GM23338 (cell line): ENCODE measurements around the gene UGT1A10. TPM values are rescaled to one million over a fixed set of nuclear protein-coding genes. Genes with fewer than 3 reads are reported as not detected.

Experiments used
- ATAC-seq: fragments of 200-7000 bp; cut with Tn5 transposase; 3 replicates; pipeline ENCODE4 v1.9.1; 2020
- DNase-seq: peaks from one replicate; pipeline ENCODE4 v3.0.0-alpha.2; 2015; ENCODE audit warnings: low spot score
- H2AFZ ChIP-seq: fragments of 200-600 bp; sonication (generic); 2 replicates; pipeline ENCODE4 v1.8.0; 2016; ENCODE audit warnings: antibody characterized with exemption, mild to moderate bottlenecking, moderate library complexity
- H3F3A ChIP-seq: fragments of 200-600 bp; sonication (generic); replicated peaks from 2 replicates; pipeline ENCODE4 v1.8.0; 2017; ENCODE audit warnings: antibody characterized with exemption, mixed run types, low read depth
- H3K27ac ChIP-seq: fragments of 200-600 bp; sonication (generic); 2 replicates; pipeline ENCODE4 v1.6.1; 2016; ENCODE audit warnings: low read depth
- H3K27me3 ChIP-seq: fragments of 200-600 bp; sonication (generic); 2 replicates; pipeline ENCODE4 v1.8.0; 2016; ENCODE audit warnings: mild to moderate bottlenecking, mixed run types, moderate library complexity; ENCODE audit not compliant: insufficient read depth
- H3K36me3 ChIP-seq: fragments of 200-600 bp; sonication (generic); 2 replicates; pipeline ENCODE4 v1.8.0; 2016; ENCODE audit warnings: mild to moderate bottlenecking; ENCODE audit not compliant: insufficient read depth
- H3K4me1 ChIP-seq: fragments of 200-600 bp; sonication (generic); 2 replicates; pipeline ENCODE4 v1.8.0; 2016; ENCODE audit warnings: mild to moderate bottlenecking, moderate library complexity; ENCODE audit not compliant: insufficient read depth
- H3K4me2 ChIP-seq: fragments of 200-600 bp; sonication (generic); 2 replicates; pipeline ENCODE4 v1.7.1; 2017; ENCODE audit warnings: mixed run types
- H3K4me3 ChIP-seq: fragments of 200-600 bp; sonication (generic); 2 replicates; pipeline ENCODE4 v1.6.1; 2016; ENCODE audit warnings: mixed run types
- H3K79me2 ChIP-seq: fragments of 200-600 bp; sonication (generic); replicated peaks from 2 replicates; pipeline ENCODE4 v1.8.0; 2017; ENCODE audit warnings: mild to moderate bottlenecking; ENCODE audit not compliant: insufficient read depth
- H3K9me2 ChIP-seq: fragments of 200-600 bp; sonication (generic); 2 replicates; pipeline ENCODE4 v1.8.0; 2017; ENCODE audit not compliant: insufficient read depth
- H4K20me1 ChIP-seq: fragments of 200-600 bp; sonication (generic); replicated peaks from 2 replicates; pipeline ENCODE4 v1.8.0; 2017; ENCODE audit warnings: mild to moderate bottlenecking; ENCODE audit not compliant: insufficient read depth
- H3K27ac Mint-ChIP-seq: 2 replicates; pipeline ENCODE4 v1.8.0; 2020; ENCODE audit warnings: inconsistent platforms, mild to moderate bottlenecking, moderate library complexity, mixed read lengths
- H3K27me3 Mint-ChIP-seq: 3 replicates; pipeline ENCODE4 v1.8.0; 2022; ENCODE audit warnings: low read depth, mild to moderate bottlenecking, moderate library complexity, mixed read lengths, inconsistent platforms; ENCODE audit not compliant: insufficient read depth, poor library complexity
- H3K36me3 Mint-ChIP-seq: 3 replicates; pipeline ENCODE4 v1.8.0; 2021; ENCODE audit warnings: low read depth, mild to moderate bottlenecking, inconsistent platforms, moderate library complexity, mixed read lengths
- H3K4me1 Mint-ChIP-seq: 3 replicates; pipeline ENCODE4 v1.8.0; 2020; ENCODE audit warnings: mild to moderate bottlenecking, inconsistent platforms, mixed read lengths
- H3K4me3 Mint-ChIP-seq: 3 replicates; pipeline ENCODE4 v1.8.0; 2021; ENCODE audit warnings: moderate library complexity, mild to moderate bottlenecking, inconsistent platforms, mixed read lengths
- H3K9me3 Mint-ChIP-seq: 3 replicates; pipeline ENCODE4 v1.8.0; 2020; ENCODE audit warnings: moderate library complexity, mild to moderate bottlenecking, inconsistent platforms, mixed read lengths
- CREB1 ChIP-seq: fragments of 250-450 bp; sonication (Bioruptor Pico); IDR thresholded peaks from 2 replicates; pipeline ENCODE4 v1.5.0; 2020; ENCODE audit warnings: low read depth, mild to moderate bottlenecking, moderate library complexity
- CTCF ChIP-seq, 2 experiments: fragments of 200-600 bp in 1 of 2; sonication (generic) in 1 of 2; conservative IDR thresholded peaks; 2 replicates each; pipeline versions ENCODE4 v1.5.1 to v1.6.1; 2016 to 2017; ENCODE audit warnings: antibody characterized with exemption in 2 of 2, low read depth in 2 of 2, mild to moderate bottlenecking in 2 of 2, moderate library complexity in 1 of 2
- ETS1 ChIP-seq: IDR thresholded peaks from 2 replicates; pipeline ENCODE4 v1.6.1; 2016; ENCODE audit warnings: antibody characterized with exemption
- EZH2 ChIP-seq: fragments of 200-600 bp; sonication (generic); IDR thresholded peaks from one replicate; pipeline ENCODE4 v1.8.0; 2017; ENCODE audit warnings: antibody characterized with exemption, mild to moderate bottlenecking, low read depth; ENCODE audit not compliant: unreplicated experiment
- EZH2phosphoT487 ChIP-seq: fragments of 200-600 bp; sonication (generic); IDR thresholded peaks from one replicate; pipeline ENCODE4 v1.8.1; 2018; ENCODE audit warnings: antibody characterized with exemption; ENCODE audit not compliant: unreplicated experiment
- JUNB ChIP-seq: IDR thresholded peaks from one replicate; pipeline ENCODE4 v1.6.1; 2016; ENCODE audit warnings: antibody characterized with exemption; ENCODE audit not compliant: unreplicated experiment
- NANOG ChIP-seq: IDR thresholded peaks from 2 replicates; pipeline ENCODE4 v1.6.1; 2016; ENCODE audit warnings: antibody characterized with exemption, borderline replicate concordance
- REST ChIP-seq: IDR thresholded peaks from one replicate; pipeline ENCODE4 v1.6.1; 2018; ENCODE audit warnings: antibody characterized with exemption; ENCODE audit not compliant: unreplicated experiment
- STAT1 ChIP-seq: IDR thresholded peaks from one replicate; pipeline ENCODE4 v1.6.1; 2016; ENCODE audit warnings: antibody characterized with exemption; ENCODE audit not compliant: unreplicated experiment
- ZNF114 ChIP-seq: fragments of 250-450 bp; sonication (Bioruptor Pico); IDR thresholded peaks from 2 replicates; pipeline ENCODE4 v1.5.0; 2020; ENCODE audit warnings: mild to moderate bottlenecking, moderate library complexity
- ZNF331 ChIP-seq: fragments of 250-450 bp; sonication (Bioruptor Pico); IDR thresholded peaks from 2 replicates; pipeline ENCODE4 v1.5.0; 2020; ENCODE audit warnings: low read depth, mild to moderate bottlenecking, moderate library complexity
- ZNF462 ChIP-seq: fragments of 250-450 bp; sonication (Bioruptor Pico); IDR thresholded peaks from 2 replicates; pipeline ENCODE4 v1.5.0; 2020; ENCODE audit warnings: mild to moderate bottlenecking, moderate library complexity
- polyA plus RNA-seq: library from polyadenylated mRNA; unstranded; fragments of >200 nt; fragmentation: Nextera tagmentation; extraction: Ambion mirVana; gene quantifications from 2 replicates; pipeline ENCODE4 v1.2.1, GENCODE V29; 2016
- total RNA-seq: library from RNA; depleted of rRNA; stranded (reverse); fragments of >200 nt; shearing (Covaris generic); gene quantifications from 2 replicates; pipeline ENCODE4 v1.2.3, GENCODE V29; 2014

Gene UGT1A10
- total and polyA plus RNA-seq, 2 experiments from 2014 or later = not detected

GRCh38 chr2:233728723-233729301, 92.6 kb downstream of the UGT1A10 start, which contains the start of gene UGT1A3:
Gene UGT1A3, plus strand, starts transcription at chr2:233729042. Its CDS starts 85 bp downstream, at chr2:233729127.
- Histone ChIP-seq H3K79me2 (no peaks in the 10 kb centered on the region), H3K4me1 (no peaks in the 10 kb centered on the region), H3K27me3 (no peaks in the 10 kb centered on the region), H3K4me2 (no peak within 1 kb of the TSS), H2AFZ (no peak within 1 kb of the TSS), H3K9me2 (no peaks in the 10 kb centered on the region), H3K27ac (no peak within 1 kb of the TSS), H3F3A (no peaks in the 10 kb centered on the region), H3K4me3 (no peak within 1 kb of the TSS), H3K36me3 (no peaks in the 10 kb centered on the region), H4K20me1 (no peaks in the 10 kb centered on the region)
- peaks cover 7% of the 10 kb centered on the region; the same call in 2 of the 3 replicates for H3K36me3 Mint-ChIP-seq
- peaks cover 2% of the 10 kb centered on the region for H3K27me3 Mint-ChIP-seq
- ATAC-seq = no peak
- peaks cover 30% of the 10 kb centered on the region for H3K9me3 Mint-ChIP-seq
- no peak within 1 kb of the TSS for H3K4me3 Mint-ChIP-seq
- TF ChIP-seq ZNF114 (CRISPR knock-in tag) (no peak), CREB1 (CRISPR knock-in tag) (no peak), REST (no peak), ZNF462 (CRISPR knock-in tag) (no peak), EZH2phosphoT487 (no peak), STAT1 (no peak), NANOG (no peak), EZH2 (no peak), JUNB (no peak), ZNF331 (CRISPR knock-in tag) (no peak), CTCF (conservative IDR thresholded peaks at IDR 0.05; ENCODE audit: low read depth in 2 of 2) (no peak), ETS1 (no peak)
- no peak for DNase-seq
- H3K27ac Mint-ChIP-seq = no peak within 1 kb of the TSS
- H3K4me1 Mint-ChIP-seq = no peaks in the 10 kb centered on the region
